ENCODE results near the gene MVB12B. TPM values are rescaled to one million over a fixed set of nuclear protein-coding genes. Genes with fewer than 3 reads are reported as not detected.

Gene MVB12B
- total and polyA plus RNA-seq, 2 of the 4 experiments (the other 2 are of a cell fraction), result 2.0 to 4.0 TPM

- CTCF ChIA-PET, result no interaction called here
- no peak overlapping the region for H2AFZ ChIP-seq (replicated peaks; ENCODE audit: low read length, poor library complexity)
- in situ Hi-C loops (cut with MboI; ENCODE audit: low sequenced_read_pairs), result loop anchor here (25.0 kb wide), 1 partner anchor 1084 kb away; no protein-coding TSS in a partner anchor
Measured at GRCh38 chr9:126496181-126496576, 169.6 kb downstream of the MVB12B start.

More at GRCh38 chr9:126496181-126496576, 169.6 kb downstream of the MVB12B start:
- H3K18ac ChIP-seq (ENCODE audit: low read depth, low read length), result no peak overlapping the region
- no peak overlapping the region for H4K91ac ChIP-seq (ENCODE audit: insufficient read depth, low read depth, low read length)
- intact Hi-C loops (cut with micrococcal nuclease), result loop anchor here (10.0 kb wide), 2 partner anchors 751 to 1091 kb away; partner anchors contain the start of gene PBX3
- no peak overlapping the region for H3K4ac ChIP-seq (ENCODE audit: low read depth, low read length)
- no peak overlapping the region for H3K14ac ChIP-seq (replicated peaks; ENCODE audit: low read depth, low read length)
- H3K27ac ChIP-seq (ENCODE audit: insufficient read depth, low read length), result no peak overlapping the region
- H3K9ac ChIP-seq (ENCODE audit: low read depth, low read length), result no peak overlapping the region
- ATAC-seq (ENCODE audit: low read depth), result no peak
- no peak for DNase-seq
- no peak overlapping the region for H2AK5ac ChIP-seq (ENCODE audit: low read depth, low read length)
- H3K9me1 ChIP-seq (ENCODE audit: insufficient read depth, low read length), result no peaks in the 10 kb centered on the region
- H3K36me3 ChIP-seq (ENCODE audit: control insufficient read depth, insufficient read depth, low read length), result no peaks in the 10 kb centered on the region
- H3K4me1 ChIP-seq (ENCODE audit: control insufficient read depth, insufficient read depth, low read length), result peaks cover 4% of the 10 kb centered on the region; the same call in 1 of the 2 replicates
- no TSS peak for BruUV-seq (replicated peaks)
- no peak overlapping the region for H2BK15ac ChIP-seq (ENCODE audit: low read depth, low read length)
- H2BK20ac ChIP-seq (ENCODE audit: low read depth, low read length), result no peak overlapping the region
- dilution Hi-C loops (cut with HindIII; ENCODE audit: low sequenced_read_pairs, unreplicated experiment), result no loop called here
- POLR2A ChIA-PET (ENCODE audit: unreplicated experiment), result no interaction called here
- H3K4me3 ChIP-seq (ENCODE audit: insufficient read depth, low read depth, low read length), result no peak overlapping the region
- TF ChIP-seq CEBPB (IDR thresholded peaks at IDR 0.05; ENCODE audit: low read depth, low read length), result no peak
- no peak for TF ChIP-seq RAD21 (IDR thresholded peaks at IDR 0.05; ENCODE audit: low read length)
- no peak for TF ChIP-seq ELK1 (IDR thresholded peaks at IDR 0.05; ENCODE audit: borderline replicate concordance, low read depth, low read length)
- TF ChIP-seq MAZ (IDR thresholded peaks at IDR 0.05; ENCODE audit: borderline replicate concordance, low read depth, low read length), result no peak
- TF ChIP-seq BHLHE40 (IDR thresholded peaks at IDR 0.05; ENCODE audit: low read depth, low read length), result no peak
- no peak for TF ChIP-seq SMC3 (IDR thresholded peaks at IDR 0.05; ENCODE audit: low read depth, low read length)
- TF ChIP-seq CTCF (conservative IDR thresholded peaks at IDR 0.05; ENCODE audit: low read depth, low read length), result no peak
- no peak overlapping the region for H4K5ac ChIP-seq (ENCODE audit: low read depth, low read length)
- no peak overlapping the region for H2BK5ac ChIP-seq (ENCODE audit: low read depth, low read length, poor library complexity, severe bottlenecking)
- no peak overlapping the region for H2AK9ac ChIP-seq (replicated peaks; ENCODE audit: low read depth, low read length, poor library complexity)
- no peak overlapping the region for H3K4me2 ChIP-seq (ENCODE audit: low read depth, low read length)
- H3K27me3 ChIP-seq (ENCODE audit: control insufficient read depth, insufficient read depth, low read length), result no peaks in the 10 kb centered on the region; the same call in 1 of the 2 replicates
- H2BK120ac ChIP-seq (ENCODE audit: low read depth, low read length), result no peak overlapping the region
- WGBS, 2 experiments (ENCODE audit: extremely low coverage in 2 of 2, insufficient read length in 1 of 2), result no CpG with 5 or more reads among the region's 3 CpGs
- no peaks in the 10 kb centered on the region for H3K79me1 ChIP-seq (ENCODE audit: low read depth in 1 of 2, low read length in 2 of 2)
- H4K20me1 ChIP-seq (ENCODE audit: insufficient read depth, low read length), result peaks cover 4% of the 10 kb centered on the region; the same call in 1 of the 2 replicates
- no peak overlapping the region for H3K56ac ChIP-seq (ENCODE audit: extremely low read depth, insufficient read depth, low read length)
- H3K23ac ChIP-seq (ENCODE audit: low read depth, low read length), result no peak overlapping the region
- no peak overlapping the region for H4K8ac ChIP-seq (ENCODE audit: low read depth in 2 of 2, low read length in 2 of 2)
- no peaks in the 10 kb centered on the region for H3K9me3 ChIP-seq (ENCODE audit: control insufficient read depth, insufficient read depth, low read length)
